ENCODE measurements around the gene CPXM2.

The CPXM2 gene

GRCh38 chr10:123891144-123892071 lies at the start of gene CPXM2:
CPXM2 (minus strand) TSS chr10:123891807; CDS start chr10:123891659, 148 bp downstream.
- no peak for DNase-seq (ENCODE audit: low read depth)
- H3K4me3 ChIP-seq (ENCODE audit: low read depth, low read length): no peak within 1 kb of the TSS

- H3K4me3 ChIP-seq (ENCODE audit: low read depth, low read length): no peak overlapping the region
- DNase-seq (ENCODE audit: low read depth): no peak
Observed at GRCh38 chr10:123939591-123939990, 48.0 kb upstream of the CPXM2 start.

DNA sequence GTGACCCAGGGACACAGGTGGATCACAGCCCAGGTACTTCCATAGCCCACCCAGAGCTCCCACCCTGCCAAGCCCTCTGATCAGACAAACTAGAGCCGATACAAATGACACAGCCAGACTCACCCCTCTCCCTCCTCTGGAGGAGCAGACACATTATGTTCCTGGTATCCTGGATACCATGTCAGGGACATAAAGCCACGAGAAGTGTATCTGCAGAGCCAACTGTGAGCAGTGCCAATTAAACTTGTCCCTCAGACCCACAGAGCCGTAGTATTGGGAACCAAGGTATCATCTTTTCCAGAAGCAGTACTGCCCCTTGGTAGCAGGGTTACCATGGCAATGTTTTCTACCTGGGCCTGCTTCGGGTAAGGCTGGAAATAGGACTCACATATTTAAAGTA lies 47.3 kb upstream of the CPXM2 start:
- DNase-seq (ENCODE audit: low read depth): no peak
- no peak overlapping the region for H3K4me3 ChIP-seq (ENCODE audit: low read depth, low read length)

DNA sequence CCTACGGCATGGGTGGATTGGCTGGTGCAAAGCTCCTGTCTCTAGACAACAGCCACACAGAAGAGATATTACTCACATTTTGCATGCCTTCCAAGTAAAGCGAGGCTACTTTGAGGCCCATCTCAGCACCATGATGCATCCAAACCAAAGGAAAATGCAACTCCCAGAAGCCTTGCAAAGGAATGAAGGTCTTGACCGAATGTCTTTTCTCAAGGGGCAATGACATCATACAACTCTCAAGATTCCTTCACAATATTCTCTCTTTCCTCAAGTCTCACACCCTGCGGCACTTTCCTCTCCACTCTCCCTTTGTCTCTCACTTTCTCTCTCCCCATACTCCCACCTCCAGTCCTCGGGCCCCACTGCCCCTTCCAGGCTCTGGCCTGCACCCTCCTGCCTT lies 44.8 kb upstream of the CPXM2 start:
- no peak overlapping the region for H3K4me3 ChIP-seq (ENCODE audit: low read depth, low read length)
- no peak for DNase-seq (ENCODE audit: low read depth)

DNA sequence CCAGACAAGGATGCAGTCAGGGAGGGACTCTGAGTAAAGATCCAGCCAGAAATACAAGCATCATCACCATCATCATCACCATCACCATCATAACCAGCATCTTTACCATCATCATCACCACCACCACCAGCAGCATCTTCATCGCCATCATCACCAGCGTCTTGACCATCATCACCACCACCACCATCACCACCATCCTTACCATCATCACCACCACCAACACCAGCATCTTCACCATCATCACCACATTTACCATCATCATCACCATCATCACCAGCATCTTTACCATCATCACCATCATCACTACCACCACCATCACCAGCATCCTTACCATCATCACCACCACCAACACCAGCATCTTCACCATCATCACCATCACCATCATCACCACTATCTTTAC lies 44.1 kb upstream of the CPXM2 start:
- no peak for DNase-seq (ENCODE audit: low read depth)
- H3K4me3 ChIP-seq (ENCODE audit: low read depth, low read length): no peak overlapping the region

GRCh38 chr10:123934846-123935245 lies 43.2 kb upstream of the CPXM2 start:
- no peak for DNase-seq (ENCODE audit: low read depth)
- H3K4me3 ChIP-seq (ENCODE audit: low read depth, low read length): no peak overlapping the region

GRCh38 chr10:123930340-123931001 lies 38.9 kb upstream of the CPXM2 start:
- no peak overlapping the region for H3K4me3 ChIP-seq (ENCODE audit: low read depth, low read length)
- no peak for DNase-seq (ENCODE audit: low read depth)

DNA sequence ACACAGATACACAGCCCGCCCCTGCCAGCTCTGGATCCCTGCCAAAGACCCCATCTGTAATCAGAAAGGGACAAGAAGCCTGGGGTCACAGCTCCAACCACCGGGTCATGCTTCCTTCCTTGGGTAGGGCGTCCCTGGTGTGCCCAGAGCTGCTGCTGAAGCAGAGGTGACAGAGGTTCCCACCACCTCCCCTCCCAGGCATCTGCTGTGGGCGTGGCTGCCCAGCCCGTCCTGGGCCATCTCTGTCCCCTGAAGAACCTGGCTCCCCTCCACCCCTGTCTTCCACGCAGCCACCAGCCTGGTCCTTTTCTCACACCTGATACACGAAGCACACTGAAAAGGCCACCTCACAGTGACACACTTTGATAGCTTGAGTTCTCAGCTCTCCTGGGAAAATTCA lies 38.2 kb upstream of the CPXM2 start:
- H3K4me3 ChIP-seq (ENCODE audit: low read depth, low read length): no peak overlapping the region
- DNase-seq (ENCODE audit: low read depth): no peak

- H3K4me3 ChIP-seq (ENCODE audit: low read depth, low read length): no peak overlapping the region
- DNase-seq (ENCODE audit: low read depth): no peak
Observed at GRCh38 chr10:123928427-123928826, 36.8 kb upstream of the CPXM2 start.

DNA sequence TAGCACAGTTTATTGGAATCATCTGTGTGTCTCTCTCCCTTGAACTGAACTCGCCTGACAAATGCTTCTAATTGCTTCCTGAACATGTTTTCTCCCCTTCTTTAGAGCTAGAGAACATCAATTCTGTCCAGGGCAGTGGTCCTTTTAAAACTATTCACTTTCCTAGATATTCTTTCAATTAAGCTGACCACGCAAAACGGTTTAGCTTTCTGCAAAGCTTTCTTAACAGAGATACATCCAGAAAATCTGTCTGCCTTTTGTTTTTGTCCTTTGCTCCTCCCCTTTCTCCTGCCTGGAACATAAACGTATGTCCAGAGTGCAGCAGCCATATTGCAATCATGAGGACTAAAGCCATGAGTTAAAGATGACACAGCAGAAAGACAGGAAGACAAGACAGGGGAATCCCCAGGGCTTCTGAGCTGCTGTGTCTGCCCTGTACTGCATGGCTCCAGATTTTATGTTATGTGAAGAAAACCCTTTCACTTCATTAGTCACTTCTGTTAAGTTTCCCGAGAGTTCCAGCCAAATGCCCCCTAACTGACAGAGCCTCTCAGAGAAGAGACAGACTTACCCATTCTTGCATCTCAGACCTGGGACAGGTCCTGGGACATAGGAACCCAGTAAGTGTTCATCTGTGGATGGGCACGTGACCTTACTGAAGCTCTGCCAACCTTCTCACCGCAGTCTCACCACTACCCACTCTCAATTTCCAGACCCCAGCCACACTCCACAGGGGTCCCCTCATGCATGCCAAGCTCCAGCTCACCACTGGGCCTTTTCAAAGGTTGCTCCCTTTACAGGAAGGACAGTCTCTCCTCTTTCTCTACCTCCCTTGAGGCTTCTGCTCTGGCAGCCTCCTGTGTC lies 35.0 kb upstream of the CPXM2 start:
- DNase-seq (ENCODE audit: low read depth): no peak
- H3K4me3 ChIP-seq (ENCODE audit: low read depth, low read length): no peak overlapping the region

DNA sequence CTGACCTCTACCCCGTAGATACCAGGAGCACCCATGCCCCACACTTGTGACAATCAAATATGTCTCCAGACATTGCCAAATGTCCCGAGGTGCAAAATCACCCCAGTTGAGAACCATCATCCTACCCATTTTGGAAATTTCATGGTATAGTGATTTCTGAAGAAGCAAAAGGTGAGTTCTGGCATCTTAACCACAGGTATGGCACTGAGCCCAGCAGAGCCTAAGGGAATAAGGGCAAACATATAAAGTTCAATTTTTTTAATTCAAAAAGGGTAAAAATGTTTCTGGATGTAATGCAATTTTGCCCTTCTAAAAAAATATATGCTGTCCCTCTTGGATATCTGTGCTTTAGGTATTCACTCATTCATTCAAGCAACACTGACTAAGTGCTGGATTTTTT lies 30.5 kb upstream of the CPXM2 start:
- no peak overlapping the region for H3K4me3 ChIP-seq (ENCODE audit: low read depth, low read length)
- DNase-seq (ENCODE audit: low read depth): no peak

GRCh38 chr10:123916775-123917174 lies 25.2 kb upstream of the CPXM2 start:
- H3K4me3 ChIP-seq (ENCODE audit: low read depth, low read length): no peak overlapping the region
- DNase-seq (ENCODE audit: low read depth): no peak

DNA sequence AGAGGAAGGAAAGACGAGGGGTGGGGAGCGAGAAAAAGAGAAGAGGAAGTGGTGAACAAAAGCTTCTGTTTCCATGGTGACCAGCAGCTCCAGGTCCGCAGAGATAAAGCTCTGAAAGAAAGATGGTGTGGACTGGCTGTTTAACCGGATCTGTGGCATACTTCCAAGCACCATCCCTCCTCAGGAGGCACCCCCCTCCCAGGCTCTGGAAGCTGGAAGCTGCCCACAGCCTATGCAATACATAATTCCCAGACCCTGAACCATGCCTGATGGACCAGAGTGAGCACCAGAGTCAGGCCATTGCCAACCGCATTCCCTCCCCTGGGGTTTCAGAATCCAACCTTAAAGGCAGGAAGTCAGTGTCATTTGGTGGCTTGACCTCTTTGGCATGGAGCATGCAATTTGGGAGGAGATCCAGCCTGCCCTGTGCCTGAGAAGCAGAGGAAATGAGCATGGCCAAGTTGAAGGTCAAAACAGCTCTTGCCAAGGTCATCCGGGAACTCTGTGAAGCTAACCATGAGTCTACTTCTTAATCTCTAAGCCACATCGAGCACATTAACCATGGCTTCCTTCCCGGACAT lies 22.2 kb upstream of the CPXM2 start:
- no peak overlapping the region for H3K4me3 ChIP-seq (ENCODE audit: low read depth, low read length)
- no peak for DNase-seq (ENCODE audit: low read depth)

DNA sequence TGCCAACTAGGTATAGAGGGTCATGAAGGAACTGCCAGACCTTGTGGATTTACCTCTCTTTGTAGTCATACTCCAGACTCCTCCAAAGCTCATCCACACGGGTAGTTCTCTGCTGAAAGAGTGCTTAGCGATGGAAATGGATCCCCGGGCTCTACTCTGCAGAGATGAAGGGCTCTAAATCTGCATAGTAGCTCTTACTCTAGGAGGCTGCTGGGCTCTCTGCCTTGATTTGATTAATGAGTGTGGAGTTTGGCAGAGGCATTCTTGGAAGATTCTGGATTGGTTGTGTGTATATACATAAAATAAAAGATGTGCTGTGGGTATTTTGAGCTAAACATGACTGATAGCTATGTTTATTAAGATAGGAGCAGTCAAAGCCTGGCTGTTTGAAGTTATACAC lies 21.3 kb upstream of the CPXM2 start:
- no peak for DNase-seq (ENCODE audit: low read depth)
- no peak overlapping the region for H3K4me3 ChIP-seq (ENCODE audit: low read depth, low read length)

- H3K4me3 ChIP-seq (ENCODE audit: low read depth, low read length): no peak overlapping the region
- DNase-seq (ENCODE audit: low read depth): no peak
Observed at GRCh38 chr10:123912466-123912865, 20.9 kb upstream of the CPXM2 start.

- no peak for DNase-seq (ENCODE audit: low read depth)
- no peak overlapping the region for H3K4me3 ChIP-seq (ENCODE audit: low read depth, low read length)
Observed at GRCh38 chr10:123911866-123912265, 20.3 kb upstream of the CPXM2 start.

- DNase-seq (ENCODE audit: low read depth): no peak
- no peak overlapping the region for H3K4me3 ChIP-seq (ENCODE audit: low read depth, low read length)
Observed at GRCh38 chr10:123909866-123910265, 18.3 kb upstream of the CPXM2 start.

- no peak overlapping the region for H3K4me3 ChIP-seq (ENCODE audit: low read depth, low read length)
- no peak for DNase-seq (ENCODE audit: low read depth)
Observed at GRCh38 chr10:123909426-123909825, 17.8 kb upstream of the CPXM2 start.

GRCh38 chr10:123908379-123908778 lies 16.8 kb upstream of the CPXM2 start:
- DNase-seq (ENCODE audit: low read depth): no peak
- no peak overlapping the region for H3K4me3 ChIP-seq (ENCODE audit: low read depth, low read length)

Measured in skeletal muscle cell (primary cell).